Fibroblast of lung (primary cell): ENCODE measurements around the gene ASIC2. TPM values are rescaled to one million over a fixed set of nuclear protein-coding genes. Genes with fewer than 3 reads are reported as not detected.

Experiments used
- DNase-seq, 2 donors: peaks; one replicate each; pipeline versions ENCODE4 v3.0.0 to v3.0.0-alpha.2; 2010; ENCODE audit warnings: low read depth in 2 of 2
- H2AFZ ChIP-seq: 2 replicates; pipeline ENCODE4 v1.5.1; 2012; ENCODE audit warnings: low read length, control low read depth, inconsistent platforms
- H3K27ac ChIP-seq: 2 replicates; pipeline ENCODE4 v1.5.1; 2011; ENCODE audit warnings: low read length, control low read depth; ENCODE audit not compliant: insufficient read depth
- H3K27me3 ChIP-seq: 2 replicates; pipeline ENCODE4 v1.5.1; 2011; ENCODE audit warnings: mild to moderate bottlenecking, low read length; ENCODE audit not compliant: control insufficient read depth, insufficient read depth
- H3K36me3 ChIP-seq: 2 replicates; pipeline ENCODE4 v1.5.1; 2011; ENCODE audit warnings: low read length; ENCODE audit not compliant: control insufficient read depth, insufficient read depth
- H3K4me1 ChIP-seq: 2 replicates; pipeline ENCODE4 v1.5.1; 2011; ENCODE audit warnings: low read length; ENCODE audit not compliant: control insufficient read depth, insufficient read depth; ENCODE audit errors: extremely low read depth
- H3K4me2 ChIP-seq: 2 replicates; pipeline ENCODE4 v1.5.1; 2011; ENCODE audit warnings: low read length, control low read depth; ENCODE audit not compliant: insufficient read depth; ENCODE audit errors: extremely low read depth
- H3K4me3 ChIP-seq, 4 experiments: fragments of 200-600 bp in 1 of 4; sonication (generic) in 1 of 4; replicated peaks in 1 of 4; 2 replicates each; pipeline ENCODE4 v1.5.1; 2011 to 2016; ENCODE audit warnings: low read length in 4 of 4, low read depth in 3 of 4, mild to moderate bottlenecking in 3 of 4, control low read depth in 2 of 4, inconsistent platforms in 1 of 4, mixed read lengths in 1 of 4; ENCODE audit not compliant: insufficient read depth in 1 of 4; ENCODE audit errors: control extremely low read depth in 1 of 4
- H3K79me2 ChIP-seq: 2 replicates; pipeline ENCODE4 v1.5.1; 2012; ENCODE audit warnings: mild to moderate bottlenecking, low read length, inconsistent platforms; ENCODE audit not compliant: control insufficient read depth, insufficient read depth
- H3K9ac ChIP-seq: 2 replicates; pipeline ENCODE4 v1.5.1; 2011; ENCODE audit warnings: mild to moderate bottlenecking, low read length, control low read depth; ENCODE audit not compliant: insufficient read depth
- H3K9me3 ChIP-seq: 2 replicates; pipeline ENCODE4 v1.5.1; 2012; ENCODE audit warnings: low read depth, low read length; ENCODE audit not compliant: control insufficient read depth, insufficient read depth
- H4K20me1 ChIP-seq: 2 replicates; pipeline ENCODE4 v1.5.1; 2011; ENCODE audit warnings: low read length; ENCODE audit not compliant: control insufficient read depth, insufficient read depth; ENCODE audit errors: extremely low read depth
- CTCF ChIP-seq, 2 donors: IDR thresholded peaks in 1 of 2; conservative IDR thresholded peaks in 1 of 2; 1 replicate in 1 of 2; 2 replicates in 1 of 2; pipeline ENCODE4 v1.5.1; 2011 to 2012; ENCODE audit warnings: low read length in 2 of 2, control low read depth in 1 of 2, inconsistent platforms in 1 of 2, low read depth in 1 of 2, mild to moderate bottlenecking in 1 of 2
- EZH2 ChIP-seq: IDR thresholded peaks from 2 replicates; pipeline ENCODE4 v1.5.1; 2012; ENCODE audit warnings: low read length, control low read depth, mild to moderate bottlenecking; ENCODE audit errors: missing control alignments
- polyA plus RNA-seq, 2 donors: library from polyadenylated mRNA; depleted of rRNA in 1 of 2; stranded (reverse) in 1 of 2; unstranded in 1 of 2; fragments of >200 nt; gene quantifications; 2 replicates each; pipeline ENCODE4 v1.2.1, GENCODE V29; 2011 to 2012; ENCODE audit warnings: missing spikeins in 1 of 2
- total RNA-seq: library from RNA; depleted of rRNA; stranded (reverse); fragments of >200 nt; gene quantifications from 2 replicates; pipeline ENCODE4 v1.2.1, GENCODE V29; 2014

Gene ASIC2
- total and polyA plus RNA-seq, 2 donors (not counting 1 experiment from before 2014, with no cell fraction given), result 0.08 to 0.50 TPM

- no peak for TF ChIP-seq EZH2
- TF ChIP-seq CTCF (conservative IDR thresholded peaks at IDR 0.05 in 1 of 2, IDR thresholded peaks at IDR 0.05 in 1 of 2; ENCODE audit: low read depth in 1 of 2, low read length in 2 of 2), result peak in 1 of 2 donors; percentile 36
Observed at GRCh38 chr17:33021731-33022408, 271.2 kb downstream of the ASIC2 start.

GRCh38 chr17:33019161-33019890 is 273.8 kb downstream of the ASIC2 start:
- Histone ChIP-seq H3K27ac (no peak overlapping the region), H2AFZ (no peak overlapping the region), H3K36me3 (no peaks in the 10 kb centered on the region), H3K9ac (no peak overlapping the region), H3K4me1 (no peaks in the 10 kb centered on the region), H3K79me2 (no peaks in the 10 kb centered on the region), H3K27me3 (no peaks in the 10 kb centered on the region), H3K4me2 (no peak overlapping the region), H4K20me1 (no peaks in the 10 kb centered on the region), H3K4me3 (no peak overlapping the region), H3K9me3 (no peaks in the 10 kb centered on the region)
- no peak for DNase-seq
- TF ChIP-seq CTCF (conservative IDR thresholded peaks at IDR 0.05 in 1 of 2, IDR thresholded peaks at IDR 0.05 in 1 of 2; ENCODE audit: low read depth in 1 of 2, low read length in 2 of 2) (no peak), EZH2 (no peak)

More at GRCh38 chr17:33021731-33022408, 271.2 kb downstream of the ASIC2 start:
- Histone ChIP-seq H3K79me2 (no peaks in the 10 kb centered on the region), H3K9me3 (no peaks in the 10 kb centered on the region), H2AFZ (no peak overlapping the region), H4K20me1 (no peaks in the 10 kb centered on the region), H3K9ac (no peak overlapping the region), H3K27me3 (peaks cover 4% of the 10 kb centered on the region), H3K4me1 (no peaks in the 10 kb centered on the region), H3K4me2 (no peak overlapping the region), H3K4me3 (no peak overlapping the region), H3K27ac (no peak overlapping the region), H3K36me3 (no peaks in the 10 kb centered on the region)
- DNase-seq, result peak in 1 of 2 donors; percentile 11

- no peaks in the 10 kb centered on the region for H4K20me1 ChIP-seq
- H3K27me3 ChIP-seq, result no peaks in the 10 kb centered on the region
- no peak overlapping the region for H3K27ac ChIP-seq
- no peak for DNase-seq
- no peaks in the 10 kb centered on the region for H3K36me3 ChIP-seq
- TF ChIP-seq EZH2 (no peak), CTCF (conservative IDR thresholded peaks at IDR 0.05 in 1 of 2, IDR thresholded peaks at IDR 0.05 in 1 of 2; ENCODE audit: low read depth in 1 of 2, low read length in 2 of 2) (no peak)
- peaks cover 12% of the 10 kb centered on the region for H3K4me1 ChIP-seq
- no peak overlapping the region for H3K9ac ChIP-seq
- H3K4me3 ChIP-seq, result no peak overlapping the region
- no peaks in the 10 kb centered on the region for H3K9me3 ChIP-seq
- H3K4me2 ChIP-seq, result no peak overlapping the region
- no peaks in the 10 kb centered on the region for H3K79me2 ChIP-seq
- no peak overlapping the region for H2AFZ ChIP-seq
Observed at GRCh38 chr17:33017366-33017765, 275.7 kb downstream of the ASIC2 start.
